GM18502 (cell line): ENCODE results near the gene STARD9.
A peak's percentile ranks its signal among the peaks of the same experiment; 100 is the strongest.
"Not testable (repeated sequence)": the region's sequence is repeated elsewhere in the genome, so short reads cannot be mapped to it uniquely, and the experiment has no call there.

ENCODE experiments used
- ATAC-seq: cut with Tn5 transposase; IDR thresholded peaks from one replicate; pipeline ENCODE4 v1.9.1; 2021; ENCODE audit warnings: mild to moderate bottlenecking; ENCODE audit not compliant: unreplicated experiment, poor library complexity

STARD9 gene

GRCh38 chr15:42584031-42584765 is 8.8 kb downstream of the STARD9 start:
- no peak for ATAC-seq

- ATAC-seq = no peak
These were observed 15.3 kb downstream of the STARD9 start for GRCh38 chr15:42590619-42591237.

- no peak for ATAC-seq
These were observed 16.0 kb downstream of the STARD9 start for GRCh38 chr15:42591238-42591934.

DNA sequence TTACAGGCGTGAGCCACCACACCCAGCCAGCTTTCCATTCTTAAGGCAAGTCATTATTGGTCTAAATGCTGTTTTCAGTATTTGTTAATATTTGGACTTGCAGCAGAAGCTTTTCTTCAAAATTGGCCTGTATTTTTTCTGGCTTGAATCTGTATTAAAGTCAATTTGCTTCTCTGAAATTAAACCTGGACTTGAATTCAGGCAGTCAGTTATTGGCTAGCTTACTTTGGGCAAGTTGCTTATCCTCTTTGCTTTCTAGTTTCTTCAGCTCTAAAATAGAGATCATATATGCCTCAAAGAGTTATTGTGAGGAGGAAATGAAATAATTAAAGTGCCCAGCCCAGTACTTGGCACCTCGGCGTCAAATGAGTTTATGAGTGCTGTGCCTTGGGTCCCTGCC is 17.3 kb downstream of the STARD9 start:
- no peak for ATAC-seq

GRCh38 chr15:42593143-42593542 is 17.7 kb downstream of the STARD9 start:
- no peak for ATAC-seq

DNA sequence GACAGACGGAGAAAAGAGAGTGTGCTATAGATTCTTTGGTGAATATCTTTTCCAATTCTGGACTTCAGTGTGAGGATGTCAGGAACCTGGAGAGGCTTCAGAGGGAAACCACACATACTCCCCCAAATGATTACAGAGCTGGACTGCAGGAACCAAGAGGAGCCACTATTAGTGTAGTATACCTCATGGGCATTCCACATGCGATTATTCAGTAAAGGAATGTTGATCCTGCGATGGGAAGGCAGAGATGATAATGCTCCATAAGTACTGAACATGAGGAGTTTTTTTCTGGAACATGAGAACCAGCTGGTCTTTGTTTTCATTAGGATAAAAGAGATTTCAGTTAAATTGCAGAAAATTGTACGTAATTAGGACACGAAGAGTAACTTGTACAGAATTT is 18.7 kb downstream of the STARD9 start:
- ATAC-seq = no peak

- ATAC-seq = no peak
These were observed 20.3 kb downstream of the STARD9 start for GRCh38 chr15:42595626-42596240.

GRCh38 chr15:42601316-42601715 is 25.9 kb downstream of the STARD9 start:
- not testable (repeated sequence) for ATAC-seq

DNA sequence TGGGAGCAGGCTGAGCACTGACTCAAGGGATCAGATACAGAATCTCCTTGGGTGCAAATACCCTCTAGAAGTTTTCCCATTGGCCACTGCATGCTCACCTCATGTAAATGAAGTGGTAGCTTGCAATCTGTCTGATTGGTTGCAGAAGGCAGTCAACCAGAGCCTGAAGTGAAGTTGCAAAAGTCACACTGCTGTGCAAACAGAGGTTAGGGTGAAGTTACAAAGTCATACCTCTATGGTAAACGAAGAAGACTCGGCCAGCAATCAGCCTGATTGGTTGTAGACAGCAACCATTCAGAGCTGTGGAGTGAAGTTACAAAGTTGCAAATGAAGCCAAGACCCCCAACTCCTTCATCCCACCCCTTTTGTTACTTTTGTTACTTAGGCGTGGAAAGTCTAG is 27.1 kb downstream of the STARD9 start:
- no peak for ATAC-seq

- ATAC-seq = no peak
These were observed 28.6 kb downstream of the STARD9 start for GRCh38 chr15:42603978-42604377.

- ATAC-seq = no peak
These were observed 29.7 kb downstream of the STARD9 start for GRCh38 chr15:42604894-42605744.

- no peak for ATAC-seq
These were observed 30.4 kb downstream of the STARD9 start for GRCh38 chr15:42605796-42606195.

DNA sequence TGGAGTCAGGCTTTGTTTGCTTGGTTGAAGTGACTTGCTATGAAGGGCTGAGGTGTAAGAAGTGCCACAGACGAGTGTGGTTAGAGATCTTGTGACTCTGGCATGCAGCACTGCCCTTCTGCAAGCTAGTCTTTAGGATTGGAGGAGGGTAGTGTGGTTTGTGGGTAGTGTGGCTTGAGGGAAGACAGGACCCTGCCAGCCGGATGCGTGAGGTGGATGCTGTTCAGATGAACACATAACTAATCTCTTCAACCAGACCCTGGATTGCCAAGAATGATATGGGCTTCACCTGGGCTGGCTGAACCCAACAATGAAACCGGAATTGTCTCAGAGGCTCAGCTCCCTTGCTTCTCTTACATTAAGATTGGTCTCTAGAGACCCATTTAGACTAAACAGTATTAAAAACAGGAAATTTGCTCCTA is 32.7 kb downstream of the STARD9 start:
- ATAC-seq = peak; percentile 63

GRCh38 chr15:42608752-42609488 is 33.5 kb downstream of the STARD9 start:
- ATAC-seq = no peak

- ATAC-seq = no peak
These were observed 36.1 kb downstream of the STARD9 start for GRCh38 chr15:42611532-42611931.

- no peak for ATAC-seq
These were observed 37.0 kb downstream of the STARD9 start for GRCh38 chr15:42612367-42612912.

- no peak for ATAC-seq
These were observed 40.7 kb downstream of the STARD9 start for GRCh38 chr15:42616107-42616506.

- ATAC-seq = no peak
These were observed 44.4 kb downstream of the STARD9 start for GRCh38 chr15:42619656-42620371.

DNA sequence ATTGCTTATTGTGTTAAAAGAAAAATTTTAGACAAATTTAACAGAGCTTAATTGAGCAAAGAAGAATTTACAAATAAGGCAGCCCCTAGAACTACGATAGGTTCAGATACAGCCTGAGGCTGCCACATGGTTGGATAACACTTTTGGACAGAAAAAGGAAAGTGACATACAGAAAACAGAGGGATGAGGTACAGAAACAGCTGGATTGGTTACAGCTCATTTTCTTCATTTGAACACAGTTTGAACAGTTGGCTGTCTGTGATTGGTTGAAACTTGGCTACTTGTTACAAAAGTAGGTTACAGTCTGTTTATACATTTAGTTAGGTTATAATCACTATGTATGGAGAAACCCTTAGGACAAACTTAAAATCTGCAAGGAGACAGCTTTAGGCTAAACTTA is 46.0 kb downstream of the STARD9 start:
- no peak for ATAC-seq
